ENCODE results near the gene AFTPH.

- no peak for TF ChIP-seq REST (IDR thresholded peaks at IDR 0.05; ENCODE audit: insufficient read depth in 1 of 2, low read depth in 2 of 2, low read length in 1 of 2)
- TF ChIP-seq CTCF (IDR thresholded peaks at IDR 0.05), result no peak
- no peak for TF ChIP-seq SIN3A (IDR thresholded peaks at IDR 0.05; ENCODE audit: borderline replicate concordance, insufficient read depth, low read depth, low read length)
- no peak for TF ChIP-seq POLR2AphosphoS5 (IDR thresholded peaks at IDR 0.05; ENCODE audit: low read depth, low read length)
- TF ChIP-seq TCF7L2 (IDR thresholded peaks at IDR 0.05; ENCODE audit: low read depth, low read length), result no peak
These were observed 105.7 kb downstream of the AFTPH start for GRCh38 chr2:64629875-64630274.
